NCI-H526 (cell line): ENCODE results near the gene ABCC2.
"Not testable (repeated sequence)": the region's sequence is repeated elsewhere in the genome, so short reads cannot be mapped to it uniquely, and the experiment has no call there.

Experiments used
- DNase-seq, 2 experiments: peaks; one replicate each; lab custom pipeline; 2025; lab: John Stamatoyannopoulos, UW

ABCC2 gene

GRCh38 chr10:99782447-99783286, at the start of gene ABCC2:
Gene ABCC2 (plus strand): TSS chr10:99782640. CDS start chr10:99782845, 205 bp downstream.
- no peak for DNase-seq

- no peak for DNase-seq
Measured at GRCh38 chr10:99733366-99733765, 49.1 kb upstream of the ABCC2 start.

GRCh38 chr10:99734111-99734510, 48.3 kb upstream of the ABCC2 start:
- DNase-seq = not testable (repeated sequence)

- DNase-seq = no peak
Measured at GRCh38 chr10:99740260-99740659, 42.2 kb upstream of the ABCC2 start.

GRCh38 chr10:99740933-99741559, 41.4 kb upstream of the ABCC2 start:
- DNase-seq = no peak

GRCh38 chr10:99742254-99742653, 40.2 kb upstream of the ABCC2 start:
- DNase-seq = no peak

- DNase-seq = no peak
Measured at GRCh38 chr10:99742701-99743100, 39.7 kb upstream of the ABCC2 start.

GRCh38 chr10:99743841-99744240, 38.6 kb upstream of the ABCC2 start:
- no peak for DNase-seq

GRCh38 chr10:99746166-99746565, 36.3 kb upstream of the ABCC2 start:
- DNase-seq = not testable (repeated sequence)

GRCh38 chr10:99748823-99749451, 33.5 kb upstream of the ABCC2 start:
- DNase-seq = no peak

GRCh38 chr10:99750641-99751040, 31.8 kb upstream of the ABCC2 start:
- DNase-seq = no peak

GRCh38 chr10:99754670-99755069, 27.8 kb upstream of the ABCC2 start:
- no peak for DNase-seq

GRCh38 chr10:99756159-99756558, 26.3 kb upstream of the ABCC2 start:
- DNase-seq = no peak

GRCh38 chr10:99758211-99758891, 24.1 kb upstream of the ABCC2 start:
- DNase-seq = no peak

- DNase-seq = no peak
Measured at GRCh38 chr10:99760321-99760720, 22.1 kb upstream of the ABCC2 start.

GRCh38 chr10:99761365-99761764, 21.1 kb upstream of the ABCC2 start:
- no peak for DNase-seq

GRCh38 chr10:99765672-99766301, 16.7 kb upstream of the ABCC2 start:
- DNase-seq = no peak

GRCh38 chr10:99766302-99766681, 16.1 kb upstream of the ABCC2 start:
- no peak for DNase-seq

GRCh38 chr10:99767901-99768300, 14.5 kb upstream of the ABCC2 start:
- DNase-seq = no peak

- DNase-seq = no peak
Measured at GRCh38 chr10:99768556-99768955, 13.9 kb upstream of the ABCC2 start.

- DNase-seq = no peak
Measured at GRCh38 chr10:99769706-99770105, 12.7 kb upstream of the ABCC2 start.
